Activated T-cell treated with anti-CD3 and anti-CD28 coated beads, Interleukin-2, amount 50 U/mL, for 24 hours (primary cell): Measurements from ENCODE around the gene NFE2.

Experiments used
- DNase-seq: peaks from one replicate; pipeline ENCODE4 v3.0.0-alpha.2; 2020
- H3K27ac Mint-ChIP-seq: 2 replicates; pipeline ENCODE4 v1.8.0; 2020; ENCODE audit warnings: mild to moderate bottlenecking, mixed read lengths
- H3K27me3 Mint-ChIP-seq: 2 replicates; pipeline ENCODE4 v1.8.0; 2020; ENCODE audit warnings: mixed read lengths
- H3K36me3 Mint-ChIP-seq: 2 replicates; pipeline ENCODE4 v1.8.0; 2020; ENCODE audit warnings: low read depth, mixed read lengths
- H3K4me1 Mint-ChIP-seq: 2 replicates; pipeline ENCODE4 v1.8.0; 2020; ENCODE audit warnings: low read depth, mixed read lengths
- H3K4me3 Mint-ChIP-seq: 2 replicates; pipeline ENCODE4 v1.8.0; 2020; ENCODE audit warnings: mild to moderate bottlenecking, moderate library complexity, mixed read lengths
- H3K9me3 Mint-ChIP-seq: 2 replicates; pipeline ENCODE4 v1.8.0; 2020; ENCODE audit warnings: mixed read lengths

The NFE2 gene

GRCh38 chr12:54280468-54281260 is 20.2 kb downstream of the NFE2 start, which contains the start of gene HNRNPA1:
HNRNPA1 (plus strand) TSS chr12:54280726; CDS start chr12:54280808, 82 bp downstream.
- H3K27me3 Mint-ChIP-seq = no peaks in the 10 kb centered on the region
- no peaks in the 10 kb centered on the region for H3K9me3 Mint-ChIP-seq
- no peak within 1 kb of the TSS for H3K27ac Mint-ChIP-seq
- H3K4me3 Mint-ChIP-seq = no peak within 1 kb of the TSS
- peaks cover 18% of the 10 kb centered on the region for H3K36me3 Mint-ChIP-seq
- H3K4me1 Mint-ChIP-seq = peaks cover 55% of the 10 kb centered on the region
- peak; percentile 89 for DNase-seq

- H3K27ac Mint-ChIP-seq = no peak within 1 kb of the TSS
- peak; percentile 99 for DNase-seq
- H3K36me3 Mint-ChIP-seq = peaks cover 22% of the 10 kb centered on the region
- peaks cover 53% of the 10 kb centered on the region for H3K4me1 Mint-ChIP-seq
- no peaks in the 10 kb centered on the region for H3K27me3 Mint-ChIP-seq
- H3K9me3 Mint-ChIP-seq = no peaks in the 10 kb centered on the region
- no peak within 1 kb of the TSS for H3K4me3 Mint-ChIP-seq
These were observed 21.0 kb downstream of the NFE2 start, which contains the start of gene CBX5 for GRCh38 chr12:54279632-54280467. CBX5 (minus strand) TSS chr12:54280122; CDS start chr12:54257650, 22,472 bp downstream.

GRCh38 chr12:54279227-54279631 is 21.6 kb downstream of the NFE2 start:
- DNase-seq = no peak
- no peak overlapping the region for H3K27ac Mint-ChIP-seq
- no peaks in the 10 kb centered on the region for H3K27me3 Mint-ChIP-seq
- no peaks in the 10 kb centered on the region for H3K9me3 Mint-ChIP-seq
- peaks cover 27% of the 10 kb centered on the region for H3K36me3 Mint-ChIP-seq
- no peak overlapping the region for H3K4me3 Mint-ChIP-seq
- peaks cover 51% of the 10 kb centered on the region for H3K4me1 Mint-ChIP-seq

DNA sequence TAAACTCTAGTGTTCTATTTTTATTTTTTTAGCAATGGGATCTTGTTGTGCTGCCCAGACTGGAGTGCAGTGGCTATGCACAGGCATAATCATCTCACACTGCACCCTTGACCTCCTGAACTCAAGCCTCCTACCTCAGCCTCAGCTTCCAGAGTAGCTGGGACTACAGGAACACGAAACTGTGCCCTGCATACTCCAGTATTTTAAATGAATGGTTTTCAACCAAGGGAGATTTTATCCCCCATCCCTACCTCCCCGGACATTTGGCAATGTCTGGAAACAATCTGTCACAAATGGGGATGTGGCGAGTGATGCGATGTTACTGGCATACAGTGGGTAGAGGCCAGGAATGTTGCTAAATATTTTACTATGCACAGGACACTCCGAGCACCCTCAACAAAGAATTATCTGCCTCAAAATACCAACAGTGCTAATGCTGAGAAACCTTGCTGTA is 23.0 kb downstream of the NFE2 start:
- Mint-ChIP-seq H3K27ac (no peak overlapping the region), H3K36me3 (peaks cover 41% of the 10 kb centered on the region), H3K27me3 (no peaks in the 10 kb centered on the region), H3K9me3 (no peaks in the 10 kb centered on the region), H3K4me3 (no peak overlapping the region), H3K4me1 (peaks cover 50% of the 10 kb centered on the region)
- no peak for DNase-seq

- H3K27ac Mint-ChIP-seq = peak overlapping the region; percentile 59
- H3K9me3 Mint-ChIP-seq = no peaks in the 10 kb centered on the region
- DNase-seq = no peak
- H3K36me3 Mint-ChIP-seq = peaks cover 53% of the 10 kb centered on the region
- H3K4me3 Mint-ChIP-seq = no peak overlapping the region
- peaks cover 59% of the 10 kb centered on the region for H3K4me1 Mint-ChIP-seq
- no peaks in the 10 kb centered on the region for H3K27me3 Mint-ChIP-seq
These were observed 24.4 kb downstream of the NFE2 start for GRCh38 chr12:54276368-54276767.

DNA sequence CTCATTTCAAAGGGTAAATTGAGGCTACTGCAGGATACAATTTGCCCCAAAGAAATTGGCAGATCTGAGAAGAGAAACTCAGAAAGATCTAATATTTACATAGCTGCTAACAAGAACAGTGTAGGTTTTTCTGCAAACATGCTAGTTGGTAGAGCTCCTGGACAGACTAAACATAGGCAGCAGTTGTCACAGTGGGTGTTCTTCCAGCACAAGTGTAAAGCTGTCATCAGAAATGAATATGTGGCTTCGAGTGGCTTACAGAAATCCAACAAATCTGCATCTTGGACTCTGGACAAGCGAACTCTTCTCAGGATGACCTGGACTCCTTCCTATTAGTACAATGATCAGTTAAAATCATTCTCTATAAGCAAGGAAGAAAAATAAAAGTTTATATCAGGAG is 26.8 kb downstream of the NFE2 start:
- no peaks in the 10 kb centered on the region for H3K27me3 Mint-ChIP-seq
- H3K36me3 Mint-ChIP-seq = peaks cover 58% of the 10 kb centered on the region
- no peaks in the 10 kb centered on the region for H3K9me3 Mint-ChIP-seq
- H3K27ac Mint-ChIP-seq = no peak overlapping the region
- H3K4me3 Mint-ChIP-seq = no peak overlapping the region
- peaks cover 75% of the 10 kb centered on the region for H3K4me1 Mint-ChIP-seq
- DNase-seq = no peak

- H3K27ac Mint-ChIP-seq = peak overlapping the region; percentile 88
- no peak for DNase-seq
- no peak overlapping the region for H3K4me3 Mint-ChIP-seq
- H3K4me1 Mint-ChIP-seq = peaks cover 68% of the 10 kb centered on the region
- no peaks in the 10 kb centered on the region for H3K9me3 Mint-ChIP-seq
- H3K27me3 Mint-ChIP-seq = no peaks in the 10 kb centered on the region
- H3K36me3 Mint-ChIP-seq = peaks cover 59% of the 10 kb centered on the region
These were observed 28.6 kb downstream of the NFE2 start for GRCh38 chr12:54272214-54272613.

DNA sequence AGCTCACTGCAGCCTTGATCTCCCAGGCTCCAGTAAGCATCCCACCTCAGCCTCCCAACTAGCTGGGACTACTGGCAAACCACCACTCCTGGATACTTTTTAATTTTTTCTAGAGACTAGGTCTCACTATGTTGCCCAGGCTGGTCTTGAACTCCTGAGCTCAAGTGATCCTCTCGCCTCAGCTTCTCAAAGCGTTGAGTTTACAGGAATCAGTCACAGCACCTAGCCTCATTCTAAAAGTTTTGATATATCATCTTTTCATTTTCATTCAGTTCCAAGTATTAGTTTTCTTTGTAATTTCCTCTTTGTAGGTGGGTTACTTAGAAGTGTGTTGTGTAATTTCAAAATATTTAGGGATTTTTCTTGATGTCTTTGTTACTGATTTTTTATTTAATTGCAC is 30.5 kb downstream of the NFE2 start:
- peaks cover 50% of the 10 kb centered on the region for H3K4me1 Mint-ChIP-seq
- H3K27ac Mint-ChIP-seq = peak overlapping the region; percentile 85
- no peak overlapping the region for H3K4me3 Mint-ChIP-seq
- H3K36me3 Mint-ChIP-seq = peaks cover 46% of the 10 kb centered on the region
- H3K27me3 Mint-ChIP-seq = no peaks in the 10 kb centered on the region
- DNase-seq = no peak
- H3K9me3 Mint-ChIP-seq = no peaks in the 10 kb centered on the region

- Mint-ChIP-seq H3K27ac (no peak overlapping the region), H3K9me3 (no peaks in the 10 kb centered on the region), H3K36me3 (peaks cover 17% of the 10 kb centered on the region), H3K4me1 (peaks cover 41% of the 10 kb centered on the region), H3K27me3 (no peaks in the 10 kb centered on the region), H3K4me3 (no peak overlapping the region)
- DNase-seq = no peak
These were observed 34.0 kb downstream of the NFE2 start for GRCh38 chr12:54266852-54267251.

DNA sequence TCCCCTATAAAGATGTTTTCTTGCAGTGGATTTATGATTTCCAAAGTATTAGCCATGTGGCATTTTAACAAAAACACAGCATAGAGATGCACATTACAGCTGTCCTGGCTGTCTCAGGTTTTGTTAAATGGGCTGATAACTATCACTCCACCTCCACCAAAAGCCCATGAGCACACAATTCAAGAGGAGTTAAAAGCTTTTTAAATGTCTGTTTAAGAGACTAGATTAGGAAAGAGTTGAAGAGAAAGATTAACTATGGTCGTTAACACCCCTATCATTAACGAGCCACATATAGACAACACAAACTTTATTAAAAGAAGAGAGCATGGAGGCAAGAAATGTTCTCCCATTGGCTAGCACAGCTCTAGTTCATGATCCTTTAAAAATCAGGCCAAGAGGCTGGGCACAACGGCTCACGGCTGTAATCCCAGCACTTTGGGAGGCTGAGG is 35.4 kb downstream of the NFE2 start:
- H3K9me3 Mint-ChIP-seq = no peaks in the 10 kb centered on the region
- H3K36me3 Mint-ChIP-seq = peaks cover 9% of the 10 kb centered on the region
- H3K4me3 Mint-ChIP-seq = no peak overlapping the region
- peaks cover 31% of the 10 kb centered on the region for H3K4me1 Mint-ChIP-seq
- peak overlapping the region; percentile 12 for H3K27ac Mint-ChIP-seq
- H3K27me3 Mint-ChIP-seq = no peaks in the 10 kb centered on the region
- DNase-seq = no peak

DNA sequence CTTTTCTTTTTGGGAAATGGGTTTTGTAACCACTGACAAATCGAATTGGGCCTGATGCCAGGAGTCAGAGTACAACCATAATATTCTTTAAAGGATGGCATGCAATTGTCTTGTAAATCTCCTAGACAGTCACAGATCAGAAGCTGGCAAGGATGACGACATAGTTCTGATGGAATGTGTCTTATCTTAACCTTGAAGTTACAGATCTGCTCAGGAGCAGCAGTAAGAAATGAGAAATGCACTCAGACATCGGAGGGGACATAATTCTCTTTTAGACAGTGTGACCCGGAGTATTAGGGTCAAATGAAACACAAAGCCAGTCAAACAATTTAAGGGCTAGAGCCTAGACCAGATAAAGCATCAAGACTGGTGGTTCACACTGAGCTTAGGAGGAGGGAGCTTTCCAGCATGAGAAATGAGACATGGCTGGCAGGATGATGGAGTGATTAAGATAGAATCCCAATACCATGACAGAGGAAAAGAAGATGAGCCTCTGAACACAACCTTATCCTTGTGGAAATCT is 38.4 kb downstream of the NFE2 start:
- Mint-ChIP-seq H3K4me1 (peaks cover 45% of the 10 kb centered on the region), H3K4me3 (no peak overlapping the region), H3K27me3 (no peaks in the 10 kb centered on the region), H3K9me3 (no peaks in the 10 kb centered on the region), H3K27ac (no peak overlapping the region), H3K36me3 (peaks cover 11% of the 10 kb centered on the region)
- no peak for DNase-seq

DNA sequence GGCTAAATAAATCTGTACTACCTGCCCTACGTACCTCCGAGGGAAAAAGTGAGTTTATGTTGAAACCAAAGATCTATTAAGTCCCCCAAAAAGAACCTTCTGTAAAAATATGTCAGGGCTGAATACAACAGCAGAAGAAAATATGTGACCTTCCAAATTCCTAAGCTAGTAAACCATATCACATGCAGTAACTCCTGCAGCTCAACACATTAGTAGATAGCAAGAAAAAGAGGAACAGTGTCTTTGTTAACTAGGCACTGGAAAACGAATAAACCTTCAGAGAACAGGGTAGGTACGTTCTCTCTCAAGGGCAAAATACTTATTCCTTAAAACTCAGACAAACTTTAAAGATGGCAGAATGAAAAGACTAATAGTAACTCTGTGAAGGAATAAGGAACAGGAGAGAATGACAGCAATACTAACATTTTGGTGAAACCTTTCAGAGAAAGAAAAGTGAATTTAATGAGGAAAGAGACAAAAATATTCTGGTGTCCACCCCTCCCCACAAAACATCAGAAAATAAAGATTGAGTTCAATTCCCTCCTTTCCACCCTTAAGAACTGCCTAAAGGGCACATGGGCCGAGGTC is 38.9 kb downstream of the NFE2 start:
- Mint-ChIP-seq H3K36me3 (peaks cover 13% of the 10 kb centered on the region), H3K9me3 (no peaks in the 10 kb centered on the region), H3K27ac (no peak overlapping the region), H3K4me1 (peaks cover 45% of the 10 kb centered on the region), H3K27me3 (no peaks in the 10 kb centered on the region), H3K4me3 (no peak overlapping the region)
- no peak for DNase-seq

- H3K4me1 Mint-ChIP-seq = peaks cover 39% of the 10 kb centered on the region
- no peaks in the 10 kb centered on the region for H3K9me3 Mint-ChIP-seq
- H3K27ac Mint-ChIP-seq = peak overlapping the region; percentile 65
- peaks cover 30% of the 10 kb centered on the region for H3K36me3 Mint-ChIP-seq
- no peaks in the 10 kb centered on the region for H3K27me3 Mint-ChIP-seq
- peak; percentile 56 for DNase-seq
- peak overlapping the region; percentile 64 for H3K4me3 Mint-ChIP-seq
These were observed 41.4 kb downstream of the NFE2 start for GRCh38 chr12:54259194-54260011.
